Epithelial cell of esophagus (primary cell): ENCODE measurements around the gene LIPH.

ENCODE experiments used
- DNase-seq: peaks from one replicate; pipeline ENCODE4 v3.0.0; 2010; ENCODE audit warnings: low read depth
- H3K4me3 ChIP-seq: 2 replicates; pipeline ENCODE4 v1.5.1; 2011; ENCODE audit warnings: mild to moderate bottlenecking, low read length, control low read depth
- CTCF ChIP-seq: IDR thresholded peaks from 2 replicates; pipeline ENCODE4 v1.5.1; 2011; ENCODE audit warnings: low read depth, mild to moderate bottlenecking, low read length, control low read depth, inconsistent platforms; ENCODE audit not compliant: insufficient read depth; ENCODE audit errors: missing control alignments

LIPH gene

GRCh38 chr3:185532901-185533300 lies 19.5 kb downstream of the LIPH start:
- no peak overlapping the region for H3K4me3 ChIP-seq
- TF ChIP-seq CTCF, result no peak
- no peak for DNase-seq

- DNase-seq, result no peak
- no peak overlapping the region for H3K4me3 ChIP-seq
- TF ChIP-seq CTCF, result no peak
These were observed 21.5 kb downstream of the LIPH start for GRCh38 chr3:185530856-185531255.

- no peak for TF ChIP-seq CTCF
- peak; percentile 49 for DNase-seq
- no peak overlapping the region for H3K4me3 ChIP-seq
These were observed 23.9 kb downstream of the LIPH start for GRCh38 chr3:185528532-185528931.

- DNase-seq, result no peak
- TF ChIP-seq CTCF, result no peak
- no peak overlapping the region for H3K4me3 ChIP-seq
These were observed 25.0 kb downstream of the LIPH start for GRCh38 chr3:185527364-185527763.

GRCh38 chr3:185526349-185526951 lies 25.9 kb downstream of the LIPH start:
- no peak for DNase-seq
- TF ChIP-seq CTCF, result no peak
- no peak overlapping the region for H3K4me3 ChIP-seq

- no peak for DNase-seq
- no peak for TF ChIP-seq CTCF
- H3K4me3 ChIP-seq, result no peak overlapping the region
These were observed 30.8 kb downstream of the LIPH start for GRCh38 chr3:185521349-185522138.

- no peak for TF ChIP-seq CTCF
- H3K4me3 ChIP-seq, result no peak overlapping the region
- peak; percentile 56 for DNase-seq
These were observed 33.4 kb downstream of the LIPH start for GRCh38 chr3:185519021-185519420.
